Astrocyte (in vitro differentiated cells and primary cell): Measurements from ENCODE around the gene LGR6. TPM values are rescaled to one million over a fixed set of nuclear protein-coding genes. Genes with fewer than 3 reads are reported as not detected.

ENCODE experiments used
- DNase-seq: peaks from one replicate; pipeline ENCODE4 v3.0.0-alpha.2; 2010; ENCODE audit warnings: low read depth
- FAIRE-seq: peaks from 2 replicates; lab custom pipeline; 2011; peaks lifted over from hg19 to GRCh38; lab: Jason Lieb, UNC
- H2AFZ ChIP-seq: 2 replicates; pipeline ENCODE4 v1.6.0; 2012; ENCODE audit warnings: low read depth, low read length, inconsistent platforms
- H3K27ac ChIP-seq: 2 replicates; pipeline ENCODE4 v1.5.1; 2011; ENCODE audit warnings: low read depth, low read length, inconsistent platforms
- H3K27me3 ChIP-seq: 2 replicates; pipeline ENCODE4 v1.6.0; 2011; ENCODE audit warnings: low read length, inconsistent platforms; ENCODE audit not compliant: insufficient read depth
- H3K36me3 ChIP-seq: 2 replicates; pipeline ENCODE4 v1.5.1; 2011; ENCODE audit warnings: low read length, inconsistent platforms; ENCODE audit not compliant: insufficient read depth
- H3K4me1 ChIP-seq: 2 replicates; pipeline ENCODE4 v1.5.1; 2011; ENCODE audit warnings: low read length, inconsistent platforms; ENCODE audit not compliant: insufficient read depth
- H3K4me2 ChIP-seq: 2 replicates; pipeline ENCODE4 v1.6.0; 2012; ENCODE audit warnings: low read length, inconsistent platforms
- H3K4me3 ChIP-seq: 2 replicates; pipeline ENCODE4 v1.5.1; 2011; ENCODE audit warnings: low read depth, mild to moderate bottlenecking, low read length, inconsistent platforms; ENCODE audit not compliant: insufficient read depth
- H3K79me2 ChIP-seq: 2 replicates; pipeline ENCODE4 v1.6.0; 2012; ENCODE audit warnings: mild to moderate bottlenecking, low read length, inconsistent platforms; ENCODE audit not compliant: insufficient read depth
- H3K9ac ChIP-seq: 2 replicates; pipeline ENCODE4 v1.6.0; 2012; ENCODE audit warnings: mild to moderate bottlenecking, low read length, inconsistent platforms
- H3K9me3 ChIP-seq: 2 replicates; pipeline ENCODE4 v1.5.1; 2012; ENCODE audit warnings: low read depth, mild to moderate bottlenecking, low read length, inconsistent platforms; ENCODE audit not compliant: insufficient read depth
- H4K20me1 ChIP-seq: 2 replicates; pipeline ENCODE4 v1.6.0; 2012; ENCODE audit warnings: low read length, inconsistent platforms; ENCODE audit not compliant: insufficient read depth
- H3K27ac Mint-ChIP-seq: one replicate; pipeline ENCODE4 v1.8.0; 2021; ENCODE audit warnings: mild to moderate bottlenecking, mixed read lengths; ENCODE audit not compliant: unreplicated experiment
- H3K27me3 Mint-ChIP-seq: one replicate; pipeline ENCODE4 v1.8.0; 2021; ENCODE audit warnings: low read depth, mixed read lengths; ENCODE audit not compliant: unreplicated experiment
- H3K36me3 Mint-ChIP-seq: one replicate; pipeline ENCODE4 v1.8.0; 2021; ENCODE audit warnings: low read depth, mixed read lengths; ENCODE audit not compliant: unreplicated experiment
- H3K4me1 Mint-ChIP-seq: one replicate; pipeline ENCODE4 v1.8.0; 2021; ENCODE audit warnings: low read depth, mixed read lengths; ENCODE audit not compliant: unreplicated experiment
- H3K4me3 Mint-ChIP-seq: one replicate; pipeline ENCODE4 v1.8.0; 2021; ENCODE audit warnings: mild to moderate bottlenecking, moderate library complexity, mixed read lengths; ENCODE audit not compliant: unreplicated experiment
- H3K9me3 Mint-ChIP-seq: one replicate; pipeline ENCODE4 v1.8.0; 2021; ENCODE audit warnings: mild to moderate bottlenecking, mixed read lengths; ENCODE audit not compliant: unreplicated experiment
- EZH2 ChIP-seq: IDR thresholded peaks from 2 replicates; pipeline ENCODE4 v1.6.1; 2012; ENCODE audit warnings: mild to moderate bottlenecking, low read length, inconsistent platforms; ENCODE audit not compliant: insufficient read depth
- total RNA-seq: library from RNA; stranded (reverse); gene quantifications from 2 replicates; pipeline ENCODE4 v1.2.1, GENCODE V29; 2021
- TF ChIP-seq, protein P1 (sequence below): IDR thresholded peaks from 2 replicates; pipeline ENCODE4 v1.5.1; 2011; ENCODE audit warnings: low read depth, mild to moderate bottlenecking, inconsistent platforms, low read length, moderate library complexity; ENCODE audit not compliant: insufficient read depth

LGR6 gene
- total RNA-seq, 1 donor from 2014 or later, result 0.27 TPM

DNA sequence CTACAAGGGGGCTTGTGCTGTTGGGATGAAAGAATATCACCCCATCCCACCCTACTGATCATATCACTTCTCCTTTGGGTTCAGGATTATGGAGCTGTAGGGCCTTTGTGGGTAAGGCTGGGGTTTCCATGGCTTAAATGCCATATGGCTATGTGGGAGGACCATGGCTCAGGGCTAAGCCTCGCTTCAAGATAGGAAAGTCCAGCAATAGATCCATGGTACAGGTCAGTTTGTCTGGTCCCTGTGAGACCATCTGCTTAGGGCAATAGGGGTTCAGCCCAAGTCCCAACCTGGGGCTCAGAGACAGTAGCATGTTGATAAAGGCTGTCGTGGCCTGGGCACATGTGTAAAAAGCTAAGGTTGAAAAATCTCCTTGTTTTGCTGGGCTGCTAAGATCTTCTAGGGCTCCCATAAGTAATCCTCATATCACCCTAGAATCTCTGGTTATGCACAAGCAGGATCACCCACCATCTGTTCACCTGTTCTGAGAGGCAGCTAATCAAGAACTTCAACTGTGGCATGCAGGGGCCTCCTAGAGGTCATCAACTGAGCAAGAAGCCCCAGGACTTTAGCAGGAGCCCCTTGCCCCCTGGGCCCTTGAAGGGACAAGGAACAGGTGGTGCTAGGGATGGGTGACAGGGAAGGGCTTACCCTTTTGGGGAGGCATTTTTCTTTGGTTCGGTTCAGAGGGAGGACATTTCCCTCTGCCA is 81.6 kb downstream of the LGR6 start:
- FAIRE-seq, result no peak
- H3K9me3 ChIP-seq, result no peaks in the 10 kb centered on the region
- no peak overlapping the region for H3K27ac ChIP-seq
- no peak overlapping the region for H3K9ac ChIP-seq
- H3K36me3 ChIP-seq, result no peaks in the 10 kb centered on the region
- no peak overlapping the region for H3K4me3 ChIP-seq
- H3K27me3 ChIP-seq, result peaks cover 11% of the 10 kb centered on the region
- Mint-ChIP-seq H3K36me3 (no peaks in the 10 kb centered on the region), H3K4me3 (no peak overlapping the region), H3K27me3 (peaks cover 26% of the 10 kb centered on the region), H3K9me3 (no peaks in the 10 kb centered on the region), H3K27ac (no peak overlapping the region), H3K4me1 (peaks cover 7% of the 10 kb centered on the region)
- no peaks in the 10 kb centered on the region for H4K20me1 ChIP-seq
- TF ChIP-seq, protein P1, sequence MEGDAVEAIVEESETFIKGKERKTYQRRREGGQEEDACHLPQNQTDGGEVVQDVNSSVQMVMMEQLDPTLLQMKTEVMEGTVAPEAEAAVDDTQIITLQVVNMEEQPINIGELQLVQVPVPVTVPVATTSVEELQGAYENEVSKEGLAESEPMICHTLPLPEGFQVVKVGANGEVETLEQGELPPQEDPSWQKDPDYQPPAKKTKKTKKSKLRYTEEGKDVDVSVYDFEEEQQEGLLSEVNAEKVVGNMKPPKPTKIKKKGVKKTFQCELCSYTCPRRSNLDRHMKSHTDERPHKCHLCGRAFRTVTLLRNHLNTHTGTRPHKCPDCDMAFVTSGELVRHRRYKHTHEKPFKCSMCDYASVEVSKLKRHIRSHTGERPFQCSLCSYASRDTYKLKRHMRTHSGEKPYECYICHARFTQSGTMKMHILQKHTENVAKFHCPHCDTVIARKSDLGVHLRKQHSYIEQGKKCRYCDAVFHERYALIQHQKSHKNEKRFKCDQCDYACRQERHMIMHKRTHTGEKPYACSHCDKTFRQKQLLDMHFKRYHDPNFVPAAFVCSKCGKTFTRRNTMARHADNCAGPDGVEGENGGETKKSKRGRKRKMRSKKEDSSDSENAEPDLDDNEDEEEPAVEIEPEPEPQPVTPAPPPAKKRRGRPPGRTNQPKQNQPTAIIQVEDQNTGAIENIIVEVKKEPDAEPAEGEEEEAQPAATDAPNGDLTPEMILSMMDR, result no peak
- TF ChIP-seq EZH2, result no peak
- H3K4me1 ChIP-seq, result peaks cover 7% of the 10 kb centered on the region
- no peak for DNase-seq
- no peaks in the 10 kb centered on the region for H3K79me2 ChIP-seq
- no peak overlapping the region for H3K4me2 ChIP-seq
- no peak overlapping the region for H2AFZ ChIP-seq

GRCh38 chr1:202276081-202276715 is 82.6 kb downstream of the LGR6 start:
- Histone ChIP-seq H3K27ac (no peak overlapping the region), H3K9me3 (no peaks in the 10 kb centered on the region), H3K4me2 (no peak overlapping the region), H3K27me3 (peaks cover 2% of the 10 kb centered on the region), H3K4me3 (no peak overlapping the region), H3K36me3 (no peaks in the 10 kb centered on the region), H3K79me2 (no peaks in the 10 kb centered on the region), H3K9ac (no peak overlapping the region), H2AFZ (no peak overlapping the region), H3K4me1 (peaks cover 16% of the 10 kb centered on the region), H4K20me1 (no peaks in the 10 kb centered on the region)
- DNase-seq (no peak), FAIRE-seq (no peak)
- Mint-ChIP-seq H3K27ac (no peak overlapping the region), H3K4me3 (no peak overlapping the region), H3K9me3 (no peaks in the 10 kb centered on the region), H3K36me3 (no peaks in the 10 kb centered on the region), H3K4me1 (peaks cover 14% of the 10 kb centered on the region), H3K27me3 (peaks cover 19% of the 10 kb centered on the region)
- TF ChIP-seq, protein P1, result no peak
- TF ChIP-seq EZH2, result no peak

- Histone ChIP-seq H3K79me2 (no peaks in the 10 kb centered on the region), H3K4me1 (peaks cover 24% of the 10 kb centered on the region), H2AFZ (no peak overlapping the region), H3K36me3 (no peaks in the 10 kb centered on the region), H4K20me1 (no peaks in the 10 kb centered on the region), H3K27me3 (no peaks in the 10 kb centered on the region), H3K27ac (no peak overlapping the region), H3K4me3 (no peak overlapping the region), H3K9me3 (no peaks in the 10 kb centered on the region), H3K9ac (no peak overlapping the region), H3K4me2 (no peak overlapping the region)
- FAIRE-seq (no peak), DNase-seq (no peak)
- Mint-ChIP-seq H3K27ac (no peak overlapping the region), H3K36me3 (no peaks in the 10 kb centered on the region), H3K27me3 (peaks cover 17% of the 10 kb centered on the region), H3K4me1 (peaks cover 21% of the 10 kb centered on the region), H3K4me3 (no peak overlapping the region), H3K9me3 (no peaks in the 10 kb centered on the region)
- TF ChIP-seq, protein P1, result no peak
- no peak for TF ChIP-seq EZH2
Observed at GRCh38 chr1:202276920-202277319, 83.3 kb downstream of the LGR6 start.
